ENCODE data around the gene CTXND1.

The CTXND1 gene

GRCh38 chr15:80251428-80252120, 439 bp downstream of the CTXND1 start:
- no peak for DNase-seq

DNA sequence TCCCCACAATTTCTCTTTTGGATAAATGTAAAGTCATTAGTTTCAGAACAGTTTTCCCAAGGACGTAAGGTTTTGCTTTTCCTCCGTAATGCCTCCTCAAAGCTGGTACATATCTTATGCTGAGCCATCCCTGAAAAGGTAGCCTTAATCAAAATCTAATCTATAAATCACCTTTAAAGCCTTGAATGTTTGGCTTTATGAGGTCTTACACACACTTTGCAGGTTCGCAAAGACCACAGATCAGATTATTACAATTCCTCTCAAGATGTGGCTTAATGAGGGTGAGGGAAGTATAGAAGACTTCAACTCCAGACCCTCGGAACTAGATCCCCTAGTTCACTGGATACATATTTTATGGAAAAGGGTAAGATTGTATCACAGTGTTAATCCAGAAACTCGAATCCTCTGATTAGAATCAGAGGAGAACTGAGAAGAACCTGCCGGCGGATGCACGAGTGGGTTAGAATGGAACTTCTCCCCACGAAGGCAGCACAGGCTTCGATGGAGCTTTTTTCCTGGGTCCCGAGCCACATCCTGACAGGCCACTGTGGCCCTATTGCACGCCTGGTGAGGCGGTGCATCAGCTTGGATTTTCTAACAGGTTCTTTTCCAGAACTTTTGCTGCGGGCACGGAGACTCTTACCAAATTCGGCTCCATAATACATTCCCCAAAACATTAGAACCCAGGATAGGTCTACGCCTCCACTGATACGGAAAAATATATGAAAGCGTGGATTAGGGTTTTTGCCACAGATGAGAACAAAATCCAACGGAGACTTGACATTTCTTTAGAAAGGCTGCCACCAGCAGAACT, 1.2 kb downstream of the CTXND1 start:
- DNase-seq, result no peak

DNA sequence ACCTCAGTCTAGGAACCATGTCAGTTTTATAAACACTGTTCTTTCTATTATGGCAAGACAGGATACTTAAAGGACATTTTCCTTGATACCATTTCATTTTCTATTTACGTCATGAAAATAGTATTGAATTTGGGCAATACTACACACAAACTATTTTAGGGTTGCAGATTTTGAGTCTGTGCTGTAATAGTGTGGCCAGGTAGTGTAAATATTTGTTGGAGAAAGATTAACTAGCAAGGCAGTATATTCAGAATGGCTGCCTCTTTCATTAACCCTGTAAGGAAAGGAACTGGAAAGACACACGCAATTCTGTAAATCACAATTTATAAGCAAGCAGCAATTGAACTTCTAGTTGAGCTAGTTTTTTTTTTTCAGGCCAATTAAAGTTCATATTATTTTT, 2.0 kb downstream of the CTXND1 start:
- DNase-seq, result no peak

DNA sequence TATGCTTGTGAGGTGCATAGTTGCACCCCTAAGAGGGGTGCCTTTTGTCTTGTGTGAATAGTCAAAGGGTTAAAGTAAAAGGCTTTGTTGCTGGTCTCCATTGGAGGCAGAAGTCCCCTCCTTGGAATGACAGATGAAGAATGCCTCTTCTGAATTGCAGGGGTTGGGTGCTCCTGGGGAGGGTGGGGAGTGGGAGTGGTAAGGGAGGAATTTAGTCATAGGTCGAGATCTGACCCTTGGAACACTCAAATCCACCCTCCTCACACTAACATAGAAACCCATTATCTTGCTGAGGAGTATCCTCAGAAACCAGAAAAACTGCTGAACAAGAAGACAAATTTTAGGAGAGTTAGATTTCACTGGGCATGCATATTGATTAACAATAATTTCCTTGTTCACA, 4.7 kb downstream of the CTXND1 start:
- DNase-seq, result no peak

GRCh38 chr15:80246425-80246894, 5.6 kb downstream of the CTXND1 start:
- DNase-seq, result no peak

GRCh38 chr15:80242802-80243201, 9.2 kb downstream of the CTXND1 start:
- peak; percentile 44 for DNase-seq

DNA sequence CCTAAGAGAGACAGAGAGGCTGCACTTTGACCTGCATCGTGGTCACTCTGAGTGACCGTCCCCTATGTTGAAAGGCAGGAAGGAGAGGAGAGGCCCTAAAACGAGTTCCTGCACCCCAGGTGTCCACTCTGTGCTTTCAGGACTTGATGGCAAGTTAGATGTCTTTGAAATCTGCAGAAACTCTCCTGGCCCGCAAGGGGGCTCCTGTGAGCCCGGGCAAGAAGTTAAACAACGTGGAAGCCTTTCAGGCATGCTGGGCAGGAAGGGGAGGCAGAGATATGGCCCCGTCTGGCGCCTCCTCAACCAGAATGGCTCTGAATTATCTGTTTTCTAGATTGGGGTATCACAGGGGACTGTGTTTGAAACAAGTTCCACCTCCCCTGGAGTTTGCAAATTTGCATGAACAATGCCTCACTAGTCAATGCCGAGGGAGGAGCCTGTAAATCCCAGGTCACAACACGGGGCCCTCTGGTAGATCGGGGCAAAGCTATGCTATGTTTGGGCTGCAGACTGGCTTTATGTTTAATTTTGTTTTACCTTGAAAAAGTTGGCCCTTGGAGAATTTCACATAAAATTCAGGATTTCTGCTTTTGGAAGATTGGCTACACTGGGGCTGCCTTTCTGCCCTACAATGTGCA, 9.8 kb downstream of the CTXND1 start:
- DNase-seq, result peak; percentile 16

DNA sequence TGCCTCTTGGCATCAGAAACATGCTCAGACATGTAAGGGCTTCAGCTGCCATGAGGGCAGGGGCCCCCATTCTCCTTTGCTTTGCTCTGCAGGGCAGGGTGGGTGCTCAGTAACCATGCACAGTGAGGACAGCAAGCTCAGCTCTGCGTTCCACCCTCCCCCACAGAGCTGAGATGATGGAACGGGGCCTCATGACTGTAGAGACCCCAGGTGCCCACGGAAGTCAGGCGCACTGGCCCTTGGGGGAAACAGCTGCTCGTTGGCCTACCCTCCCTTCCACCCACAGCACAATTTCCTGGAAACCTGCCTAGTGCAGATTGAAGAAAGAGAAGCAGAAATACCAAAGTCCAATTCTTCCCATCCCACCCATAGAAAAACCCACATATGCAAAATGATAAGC, 10.5 kb downstream of the CTXND1 start:
- no peak for DNase-seq

- no peak for DNase-seq
These were observed 11.7 kb downstream of the CTXND1 start for GRCh38 chr15:80240276-80240675.

DNA sequence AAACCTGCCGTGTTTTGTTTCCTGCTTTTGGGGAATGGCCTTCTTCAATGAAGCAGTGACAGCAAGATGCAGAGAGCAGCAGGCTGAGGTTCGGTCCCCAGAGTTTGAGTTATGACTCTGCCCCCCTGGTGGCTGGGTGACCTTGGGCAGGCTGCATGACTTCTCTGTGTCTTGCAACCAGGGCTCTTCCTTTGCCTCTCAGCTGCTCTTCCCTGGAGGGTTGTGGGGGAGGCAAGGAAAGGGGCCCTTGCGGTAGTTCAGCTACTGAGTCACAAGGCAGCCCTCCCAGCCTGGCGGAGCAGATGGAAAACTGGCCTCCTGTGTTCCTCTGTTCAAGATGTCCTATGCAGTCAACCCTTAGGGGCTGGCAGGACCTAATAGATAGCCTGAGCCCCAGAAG, 17.1 kb downstream of the CTXND1 start:
- peak; percentile 36 for DNase-seq

DNA sequence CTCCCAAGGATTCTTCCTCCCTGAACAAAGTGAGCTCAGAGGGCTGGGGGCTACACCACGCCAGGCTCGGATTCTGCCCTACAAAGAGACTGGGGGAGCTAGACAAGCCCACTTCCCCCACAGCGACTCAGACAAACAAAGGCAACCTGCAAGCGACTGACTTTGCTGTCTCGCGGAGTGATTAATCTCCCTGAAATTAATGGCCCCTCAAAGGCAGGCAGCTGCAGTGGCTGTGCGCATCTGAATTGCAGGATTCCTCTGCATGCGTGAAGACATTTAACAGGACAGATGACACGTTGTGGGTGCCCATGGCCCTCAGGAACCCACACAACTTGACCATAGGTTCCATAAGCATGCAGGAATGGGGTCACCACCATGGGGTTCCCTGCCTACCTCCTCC, 18.4 kb downstream of the CTXND1 start:
- DNase-seq, result no peak

- DNase-seq, result no peak
These were observed 20.6 kb downstream of the CTXND1 start for GRCh38 chr15:80231371-80231770.

GRCh38 chr15:80228959-80229610, 22.9 kb downstream of the CTXND1 start:
- DNase-seq, result no peak

DNA sequence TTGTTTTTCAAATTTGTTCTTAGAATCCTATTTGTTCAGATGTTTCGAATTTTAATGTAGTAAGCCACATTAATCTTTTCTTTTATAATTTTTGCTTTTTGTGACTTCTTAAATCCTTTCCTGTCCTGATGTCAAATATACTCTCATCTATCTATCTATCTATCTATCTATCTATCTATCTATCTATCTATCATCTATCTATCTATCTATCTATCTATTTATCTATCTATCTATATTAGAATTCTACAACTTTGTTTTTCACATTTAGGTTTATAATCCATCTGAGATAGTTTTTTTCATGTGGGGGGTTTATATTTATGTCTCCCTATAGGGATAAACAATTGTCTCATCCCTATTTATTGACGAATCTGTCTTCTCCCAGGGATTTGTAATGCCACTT, 32.1 kb downstream of the CTXND1 start:
- no peak for DNase-seq

DNA sequence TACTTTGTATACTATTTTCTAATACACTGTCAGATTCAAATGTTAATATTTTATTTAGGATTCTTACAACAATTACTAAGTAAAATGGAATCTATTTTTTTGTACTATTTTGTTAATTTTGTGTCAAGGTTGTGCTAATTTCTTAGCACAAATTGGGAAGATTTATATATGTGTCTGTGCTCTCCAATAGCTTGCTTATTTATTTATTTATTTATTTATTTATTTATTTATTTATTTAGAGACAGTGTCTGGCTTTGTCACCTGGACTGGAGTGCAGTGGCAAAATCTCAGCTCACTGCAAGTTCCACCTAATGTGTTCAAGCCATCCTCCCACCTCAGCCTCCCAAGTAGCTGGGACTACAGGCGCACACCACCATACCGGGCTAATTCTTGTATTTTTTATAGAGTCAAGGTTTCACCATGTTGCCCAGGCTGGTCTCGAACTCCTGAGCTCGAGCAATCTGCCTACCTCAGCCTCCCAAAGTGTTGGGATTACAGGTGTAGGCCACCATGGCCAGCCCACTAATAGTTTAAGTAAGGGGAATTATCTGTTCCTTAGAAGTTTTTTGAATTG, 34.6 kb downstream of the CTXND1 start:
- no peak for DNase-seq

- DNase-seq, result no peak
These were observed 35.1 kb downstream of the CTXND1 start for GRCh38 chr15:80216911-80217310.

- DNase-seq, result no peak
These were observed 35.9 kb downstream of the CTXND1 start for GRCh38 chr15:80216141-80216540.

- no peak for DNase-seq
These were observed 37.1 kb downstream of the CTXND1 start for GRCh38 chr15:80214910-80215309.

DNA sequence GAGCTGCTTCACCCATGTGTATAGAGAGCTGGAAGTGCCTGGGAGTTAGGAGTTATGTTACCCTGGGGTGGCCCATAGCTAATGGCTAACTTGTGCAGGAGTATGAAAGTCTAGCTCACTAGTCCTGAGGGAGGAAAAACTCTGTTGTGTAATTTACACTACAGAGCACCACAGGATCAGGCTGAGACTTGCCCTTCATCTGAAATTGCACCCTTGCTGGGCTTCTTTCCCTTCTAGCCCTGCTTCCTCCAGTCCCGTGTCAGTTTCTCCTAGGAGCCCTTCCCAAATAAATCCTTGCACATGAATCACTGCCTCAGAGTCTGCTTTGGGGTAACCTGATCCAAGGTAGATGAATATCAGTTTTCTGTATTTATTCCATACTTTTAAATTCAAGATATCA, 40.0 kb downstream of the CTXND1 start:
- no peak for DNase-seq

GRCh38 chr15:80210611-80211573, 41.1 kb downstream of the CTXND1 start:
- peak; percentile 41 for DNase-seq

Measured in inflammatory macrophage treated with lipopolysaccharide for 4 hours (primary cell).